IMR-90 (cell line): ENCODE measurements around the gene RYR3. TPM values are rescaled to one million over a fixed set of nuclear protein-coding genes. Genes with fewer than 3 reads are reported as not detected.

ENCODE experiments used
- ATAC-seq: fragments of 200-7000 bp; cut with Tn5 transposase; 2 replicates; pipeline ENCODE4 v1.9.1; 2020; ENCODE audit warnings: low read depth, mild to moderate bottlenecking, moderate library complexity
- BruUV-seq: library from RNA; stranded (reverse); fragments of 400-500 nt; replicated peaks from 2 replicates; lab custom pipeline; 2021; lab: Mats Ljungman, UMichigan
- CTCF ChIA-PET: fragments of 300-600 bp; formaldehyde crosslinking; extraction: SDS; loops from one replicate; lab custom pipeline; 2021; ENCODE audit warnings: antibody characterized with exemption; lab: Yijun Ruan, JAX
- POLR2A ChIA-PET: fragments of 300-600 bp; sonication (Branson Sonifier 250); formaldehyde crosslinking; loops from one replicate; lab custom pipeline; 2022; ENCODE audit warnings: antibody characterized with exemption; ENCODE audit not compliant: unreplicated experiment; lab: Charles Lee
- DNase-seq: peaks from one replicate; pipeline ENCODE4 v3.0.0; 2013
- H2AFZ ChIP-seq: replicated peaks from 2 replicates; pipeline ENCODE3; 2013; ENCODE audit warnings: low read length, mild to moderate bottlenecking; ENCODE audit not compliant: poor library complexity
- H2AK5ac ChIP-seq: 2 replicates; pipeline ENCODE4 v1.6.1; 2013; ENCODE audit warnings: low read depth, low read length, inconsistent platforms
- H2AK9ac ChIP-seq: replicated peaks from 2 replicates; pipeline ENCODE3; 2013; ENCODE audit warnings: mild to moderate bottlenecking, low read depth, low read length, moderate library complexity; ENCODE audit not compliant: poor library complexity
- H2BK120ac ChIP-seq: 2 replicates; pipeline ENCODE4 v1.6.1; 2013; ENCODE audit warnings: low read depth, low read length, inconsistent platforms
- H2BK15ac ChIP-seq: 3 replicates; pipeline ENCODE4 v1.6.1; 2013; ENCODE audit warnings: low read depth, low read length, inconsistent platforms
- H2BK20ac ChIP-seq: 2 replicates; pipeline ENCODE4 v1.6.1; 2013; ENCODE audit warnings: low read depth, mild to moderate bottlenecking, inconsistent platforms, low read length, moderate library complexity
- H2BK5ac ChIP-seq: 2 replicates; pipeline ENCODE4 v1.6.1; 2013; ENCODE audit warnings: mild to moderate bottlenecking, low read depth, low read length, inconsistent platforms; ENCODE audit not compliant: poor library complexity, severe bottlenecking
- H3K14ac ChIP-seq: replicated peaks from 2 replicates; pipeline ENCODE4 v1.6.1; 2013; ENCODE audit warnings: low read depth, low read length, inconsistent platforms
- H3K18ac ChIP-seq: 2 replicates; pipeline ENCODE4 v1.6.1; 2013; ENCODE audit warnings: low read depth, low read length, control low read depth
- H3K23ac ChIP-seq: 2 replicates; pipeline ENCODE4 v1.6.1; 2013; ENCODE audit warnings: low read depth, low read length, inconsistent platforms
- H3K27ac ChIP-seq: 2 replicates; pipeline ENCODE4 v1.5.1; 2013; ENCODE audit warnings: mild to moderate bottlenecking, control low read depth, low read length; ENCODE audit not compliant: insufficient read depth
- H3K27me3 ChIP-seq: 2 replicates; pipeline ENCODE4 v1.6.1; 2013; ENCODE audit warnings: low read length; ENCODE audit not compliant: control insufficient read depth, insufficient read depth
- H3K36me3 ChIP-seq: 2 replicates; pipeline ENCODE4 v1.6.1; 2013; ENCODE audit warnings: low read length, mixed read lengths; ENCODE audit not compliant: control insufficient read depth, insufficient read depth
- H3K4ac ChIP-seq: 2 replicates; pipeline ENCODE4 v1.6.1; 2013; ENCODE audit warnings: low read depth, low read length, inconsistent platforms
- H3K4me1 ChIP-seq: 2 replicates; pipeline ENCODE4 v1.6.1; 2013; ENCODE audit warnings: low read length, mixed read lengths; ENCODE audit not compliant: control insufficient read depth, insufficient read depth
- H3K4me2 ChIP-seq: 2 replicates; pipeline ENCODE4 v1.6.1; 2013; ENCODE audit warnings: low read depth, mild to moderate bottlenecking, control low read depth, low read length, moderate library complexity
- H3K4me3 ChIP-seq: 2 replicates; pipeline ENCODE4 v1.5.1; 2013; ENCODE audit warnings: low read depth, mild to moderate bottlenecking, control low read depth, low read length, moderate library complexity; ENCODE audit not compliant: insufficient read depth
- H3K56ac ChIP-seq: 2 replicates; pipeline ENCODE4 v1.6.1; 2013; ENCODE audit warnings: low read length, inconsistent platforms; ENCODE audit not compliant: insufficient read depth; ENCODE audit errors: extremely low read depth
- H3K79me1 ChIP-seq, 2 experiments: 2 replicates each; pipeline ENCODE4 v1.6.1; 2013; ENCODE audit warnings: low read length in 2 of 2, inconsistent platforms in 1 of 2, low read depth in 1 of 2
- H3K9ac ChIP-seq: 2 replicates; pipeline ENCODE4 v1.6.1; 2013; ENCODE audit warnings: low read depth, low read length, control low read depth
- H3K9me1 ChIP-seq: 2 replicates; pipeline ENCODE4 v1.6.1; 2013; ENCODE audit warnings: low read length, inconsistent platforms; ENCODE audit not compliant: insufficient read depth
- H3K9me3 ChIP-seq: 2 replicates; pipeline ENCODE4 v1.6.1; 2013; ENCODE audit warnings: low read length; ENCODE audit not compliant: control insufficient read depth, insufficient read depth
- H4K20me1 ChIP-seq: 2 replicates; pipeline ENCODE4 v1.6.1; 2013; ENCODE audit warnings: low read length, inconsistent platforms; ENCODE audit not compliant: insufficient read depth
- H4K5ac ChIP-seq: 2 replicates; pipeline ENCODE4 v1.6.1; 2013; ENCODE audit warnings: mild to moderate bottlenecking, low read depth, low read length, control low read depth
- H4K8ac ChIP-seq, 2 experiments: 2 replicates each; pipeline ENCODE4 v1.6.1; 2013; ENCODE audit warnings: low read depth in 2 of 2, low read length in 2 of 2, control low read depth in 1 of 2, inconsistent platforms in 1 of 2
- H4K91ac ChIP-seq: 2 replicates; pipeline ENCODE4 v1.6.1; 2013; ENCODE audit warnings: low read depth, low read length, inconsistent platforms; ENCODE audit not compliant: insufficient read depth
- MAFK ChIP-seq: IDR thresholded peaks from 2 replicates; pipeline ENCODE4 v1.6.1; 2012; ENCODE audit warnings: low read depth, low read length, improper control_type of control experiment
- MAZ ChIP-seq: IDR thresholded peaks from 2 replicates; pipeline ENCODE4 v1.6.1; 2012; ENCODE audit warnings: low read depth, mild to moderate bottlenecking, low read length, improper control_type of control experiment, moderate library complexity, borderline replicate concordance
- NFE2L2 ChIP-seq: fragments of 150-350 bp; IDR thresholded peaks from 2 replicates; pipeline ENCODE4 v1.6.1; 2016; ENCODE audit warnings: low read depth, mild to moderate bottlenecking, low read length
- RAD21 ChIP-seq: IDR thresholded peaks from 2 replicates; pipeline ENCODE4 v1.6.1; 2012; ENCODE audit warnings: low read length, improper control_type of control experiment
- SMC3 ChIP-seq: fragments of 150-350 bp; IDR thresholded peaks from 2 replicates; pipeline ENCODE4 v1.6.1; 2016; ENCODE audit warnings: low read depth, mild to moderate bottlenecking, antibody characterized with exemption, low read length, moderate library complexity
- WGBS, 2 experiments: methylation state at CpG; one replicate each; pipeline versions ENCODE4 v1.1.5 to v1.1.7; 2013; ENCODE audit warnings: missing lambda C conversion rate in 2 of 2; ENCODE audit not compliant: insufficient read length in 1 of 2; ENCODE audit errors: extremely low coverage in 2 of 2; 5-methylcytosine and 5-hydroxymethylcytosine counted together
- dilution Hi-C: fragments of 300-500 bp; cut with HindIII; formaldehyde crosslinking; loops from one replicate; pipeline ENCODE4 v1.14.3; 2018; ENCODE audit warnings: low sequenced_read_pairs; ENCODE audit not compliant: unreplicated experiment
- in situ Hi-C: fragments of 300-500 bp; cut with MboI; formaldehyde crosslinking; loops from 3 replicates; pipeline ENCODE4 v1.14.3; 2019; ENCODE audit warnings: low sequenced_read_pairs, inconsistent platforms, mixed read lengths
- intact Hi-C: fragments of 100-400 bp; cut with micrococcal nuclease; formaldehyde crosslinking; loops from 2 replicates; pipeline ENCODE4 v1.10.0; 2022
- polyA plus RNA-seq, 3 experiments: library from polyadenylated mRNA; depleted of rRNA; stranded (reverse); fragments of >200 nt; gene quantifications; 2 replicates each; pipeline ENCODE4 v1.2.3, GENCODE V29; 2012; ENCODE audit warnings: low replicate concordance in 1 of 3
- total RNA-seq: library from RNA; depleted of rRNA; stranded (reverse); fragments of >200 nt; gene quantifications from 2 replicates; pipeline ENCODE4 v1.2.3, GENCODE V29; 2012

The RYR3 gene
- total and polyA plus RNA-seq, 2 of the 4 experiments (the other 2 are of a cell fraction), result 0.18 TPM; not detected in 1

- H3K14ac ChIP-seq, result no peak overlapping the region
- peaks cover 11% of the 10 kb centered on the region for H3K27me3 ChIP-seq
- no peak overlapping the region for H2BK15ac ChIP-seq
- H3K4me1 ChIP-seq, result no peaks in the 10 kb centered on the region
- no peak overlapping the region for H3K4me3 ChIP-seq
- in situ Hi-C loops (no loop called here), intact Hi-C loops (no loop called here), dilution Hi-C loops (no loop called here)
- DNase-seq (no peak), ATAC-seq (no peak)
- no peak overlapping the region for H2AFZ ChIP-seq
- no peaks in the 10 kb centered on the region for H3K79me1 ChIP-seq
- H3K9me3 ChIP-seq, result no peaks in the 10 kb centered on the region
- H2BK5ac ChIP-seq, result no peak overlapping the region
- no peak overlapping the region for H3K4me2 ChIP-seq
- CTCF ChIA-PET, result interaction anchor here (1.1 kb wide), 1 partner anchor 9 kb away, joined by 3 read pairs; no protein-coding TSS in a partner anchor
- H3K23ac ChIP-seq, result no peak overlapping the region
- H2AK9ac ChIP-seq, result no peak overlapping the region
- TF ChIP-seq RAD21 (no peak), SMC3 (no peak), MAZ (no peak), NFE2L2 (no peak), MAFK (no peak)
- H2BK120ac ChIP-seq, result no peak overlapping the region
- no peak overlapping the region for H2AK5ac ChIP-seq
- H4K8ac ChIP-seq, result no peak overlapping the region
- POLR2A ChIA-PET, result no interaction called here
- H4K91ac ChIP-seq, result no peak overlapping the region
- WGBS, 2 experiments, result 75% methylated on average over 4 of the region's 6 CpGs; no CpG with 5 or more reads in 1 of the 2 experiments
- no peaks in the 10 kb centered on the region for H3K9me1 ChIP-seq
- H3K56ac ChIP-seq, result no peak overlapping the region
- no peaks in the 10 kb centered on the region for H3K36me3 ChIP-seq
- no peak overlapping the region for H4K5ac ChIP-seq
- H3K4ac ChIP-seq, result no peak overlapping the region
- no peak overlapping the region for H3K9ac ChIP-seq
- H3K27ac ChIP-seq, result no peak overlapping the region
- BruUV-seq, result no TSS peak
- no peak overlapping the region for H2BK20ac ChIP-seq
- no peaks in the 10 kb centered on the region for H4K20me1 ChIP-seq
- H3K18ac ChIP-seq, result no peak overlapping the region
Observed at GRCh38 chr15:33810806-33811205, 500.0 kb downstream of the RYR3 start.
